Activated naive CD4-positive, alpha-beta T cell treated with anti-CD3 and anti-CD28 coated beads, Interleukin-2, amount 50 U/mL, for 24 hours (primary cell): ENCODE data around the gene SPAG8.

Experiments used
- H3K27ac Mint-ChIP-seq: one replicate; pipeline ENCODE4 v1.8.0; 2021; ENCODE audit warnings: mild to moderate bottlenecking, mixed read lengths
- H3K27me3 Mint-ChIP-seq: one replicate; pipeline ENCODE4 v1.8.0; 2021; ENCODE audit warnings: mixed read lengths
- H3K36me3 Mint-ChIP-seq: one replicate; pipeline ENCODE4 v1.8.0; 2021; ENCODE audit warnings: mixed read lengths
- H3K4me1 Mint-ChIP-seq: one replicate; pipeline ENCODE4 v1.8.0; 2021; ENCODE audit warnings: mixed read lengths
- H3K4me3 Mint-ChIP-seq: one replicate; pipeline ENCODE4 v1.8.0; 2021; ENCODE audit warnings: mild to moderate bottlenecking, mixed read lengths
- H3K9me3 Mint-ChIP-seq: one replicate; pipeline ENCODE4 v1.8.0; 2021; ENCODE audit warnings: mixed read lengths

Gene SPAG8

DNA sequence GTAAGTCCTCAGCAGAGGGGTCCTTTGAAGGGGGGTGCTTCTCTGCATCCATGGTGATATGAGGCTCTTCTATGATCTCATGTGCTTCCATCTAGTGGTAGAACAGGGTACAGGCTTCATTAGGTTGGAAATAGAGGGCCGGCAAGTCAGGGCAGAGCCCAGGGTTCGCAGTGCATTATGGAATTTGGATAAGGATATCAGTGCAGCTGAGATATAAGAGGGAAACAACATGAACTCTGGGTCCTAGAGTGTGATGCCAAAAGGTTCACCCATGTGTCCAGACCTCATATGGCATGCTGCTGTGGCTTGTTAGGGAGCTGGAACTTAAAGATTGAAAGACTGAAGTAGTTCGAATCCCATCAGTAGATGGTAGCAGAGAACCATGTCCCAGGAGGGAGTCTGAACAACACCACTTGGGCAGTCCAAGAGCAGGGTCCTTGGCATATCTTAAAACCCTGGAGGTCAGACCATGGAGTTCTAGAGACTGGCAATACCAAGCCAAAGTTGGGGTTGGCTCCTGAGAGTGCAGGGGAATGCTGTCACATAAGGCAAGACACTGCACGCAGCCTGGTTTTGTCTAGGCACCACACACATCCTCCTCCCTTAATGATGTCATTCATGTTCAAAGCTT, 14.1 kb upstream of the SPAG8 start:
- no peaks in the 10 kb centered on the region for H3K27me3 Mint-ChIP-seq
- H3K4me1 Mint-ChIP-seq, result peaks cover 33% of the 10 kb centered on the region
- H3K9me3 Mint-ChIP-seq, result no peaks in the 10 kb centered on the region
- H3K27ac Mint-ChIP-seq, result peak overlapping the region; percentile 12
- H3K36me3 Mint-ChIP-seq, result no peaks in the 10 kb centered on the region
- H3K4me3 Mint-ChIP-seq, result peak overlapping the region; percentile 2

GRCh38 chr9:35822926-35823325, 10.9 kb upstream of the SPAG8 start:
- no peak overlapping the region for H3K4me3 Mint-ChIP-seq
- no peaks in the 10 kb centered on the region for H3K36me3 Mint-ChIP-seq
- no peak overlapping the region for H3K27ac Mint-ChIP-seq
- no peaks in the 10 kb centered on the region for H3K9me3 Mint-ChIP-seq
- H3K27me3 Mint-ChIP-seq, result no peaks in the 10 kb centered on the region
- peaks cover 6% of the 10 kb centered on the region for H3K4me1 Mint-ChIP-seq

- no peaks in the 10 kb centered on the region for H3K27me3 Mint-ChIP-seq
- peaks cover 7% of the 10 kb centered on the region for H3K4me1 Mint-ChIP-seq
- no peaks in the 10 kb centered on the region for H3K36me3 Mint-ChIP-seq
- H3K9me3 Mint-ChIP-seq, result no peaks in the 10 kb centered on the region
- H3K27ac Mint-ChIP-seq, result peak overlapping the region; percentile 32
- no peak overlapping the region for H3K4me3 Mint-ChIP-seq
These were observed 8.0 kb upstream of the SPAG8 start for GRCh38 chr9:35820076-35820475.

GRCh38 chr9:35818341-35818740, 6.3 kb upstream of the SPAG8 start:
- Mint-ChIP-seq H3K4me1 (peaks cover 18% of the 10 kb centered on the region), H3K36me3 (no peaks in the 10 kb centered on the region), H3K27me3 (no peaks in the 10 kb centered on the region), H3K9me3 (no peaks in the 10 kb centered on the region), H3K27ac (no peak overlapping the region), H3K4me3 (no peak overlapping the region)

GRCh38 chr9:35816708-35817107, 4.6 kb upstream of the SPAG8 start:
- Mint-ChIP-seq H3K9me3 (no peaks in the 10 kb centered on the region), H3K27ac (no peak overlapping the region), H3K27me3 (no peaks in the 10 kb centered on the region), H3K4me1 (peaks cover 32% of the 10 kb centered on the region), H3K4me3 (no peak overlapping the region), H3K36me3 (no peaks in the 10 kb centered on the region)

DNA sequence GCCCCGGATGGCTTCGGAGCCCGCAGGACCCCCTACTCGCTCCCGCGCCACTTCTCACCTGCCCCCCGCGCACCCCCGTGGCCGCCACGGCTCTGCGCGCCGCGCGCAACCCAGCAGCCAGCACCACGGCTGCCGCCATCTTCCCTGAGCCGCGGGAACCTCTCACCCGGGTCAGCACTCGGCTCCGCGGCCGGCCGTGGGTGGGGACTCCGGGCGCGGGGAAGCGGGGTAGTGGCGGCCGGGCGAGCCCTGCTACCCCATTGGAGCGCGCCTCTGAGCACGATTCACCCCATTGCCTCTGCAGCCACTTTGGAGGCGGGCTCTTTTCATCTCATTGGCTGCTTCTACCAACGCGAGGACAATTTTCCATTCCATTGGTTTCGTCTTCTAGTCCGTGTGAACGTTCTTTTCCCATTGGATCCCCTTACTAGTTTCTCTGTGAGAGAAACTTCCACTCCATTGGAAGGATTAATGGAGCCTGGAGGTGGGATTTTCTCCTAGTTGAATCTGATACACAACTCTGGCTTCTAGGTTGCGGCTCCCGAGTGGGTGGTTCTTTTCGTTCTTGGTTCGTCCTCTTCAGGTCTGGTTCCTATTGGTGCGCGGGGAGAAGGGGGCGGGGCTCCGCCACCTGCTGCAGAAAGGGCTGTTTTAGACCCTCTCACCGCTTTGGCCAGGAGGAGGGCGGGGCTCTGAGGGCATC, 2.9 kb upstream of the SPAG8 start, which contains the start of gene HINT2:
Gene HINT2 (minus strand): TSS at position 202 of the 703 bp plus-strand sequence. CDS start 63 bp downstream, at position 139.
- peak within 1 kb of the TSS; percentile 94 for H3K4me3 Mint-ChIP-seq
- H3K27ac Mint-ChIP-seq, result peak within 1 kb of the TSS; percentile 98
- H3K27me3 Mint-ChIP-seq, result no peaks in the 10 kb centered on the region
- no peaks in the 10 kb centered on the region for H3K36me3 Mint-ChIP-seq
- H3K9me3 Mint-ChIP-seq, result no peaks in the 10 kb centered on the region
- H3K4me1 Mint-ChIP-seq, result peaks cover 33% of the 10 kb centered on the region

DNA sequence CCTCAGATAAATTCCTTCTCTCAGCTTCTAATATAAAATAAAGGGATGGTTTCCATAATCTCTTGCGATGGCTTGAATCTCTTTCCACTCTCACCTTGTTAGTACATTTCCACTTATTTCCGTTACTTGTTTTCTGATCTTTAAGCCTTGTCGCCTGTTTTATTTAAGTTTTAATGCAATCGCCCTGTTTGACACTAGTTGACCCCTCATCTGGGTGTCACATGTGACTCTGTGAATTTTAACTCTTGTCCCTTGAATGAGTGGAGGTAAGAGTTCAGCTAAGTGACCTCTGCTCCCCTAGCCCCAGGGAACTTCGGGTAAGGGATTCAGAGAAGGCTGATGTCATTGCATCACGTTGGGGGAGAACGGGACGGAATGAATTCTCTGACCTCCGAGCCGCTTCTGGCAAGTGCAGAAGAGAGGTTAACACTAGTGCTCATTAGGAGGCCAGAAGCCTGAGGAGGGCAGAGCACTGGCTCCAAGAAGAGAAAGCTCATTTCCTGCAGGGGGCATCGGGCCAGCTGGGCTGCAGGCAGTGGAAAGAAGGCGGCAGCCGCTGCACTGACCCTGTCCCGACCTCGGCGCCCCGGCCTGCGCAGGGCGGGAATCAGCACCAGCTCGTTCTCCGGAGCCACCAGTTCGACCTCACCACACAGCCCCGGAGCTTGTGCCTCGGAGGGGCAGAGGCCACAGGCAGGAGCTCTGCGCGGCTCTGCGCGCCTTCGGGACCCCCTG, 2.2 kb upstream of the SPAG8 start:
- Mint-ChIP-seq H3K9me3 (no peaks in the 10 kb centered on the region), H3K4me3 (peak overlapping the region; percentile 94), H3K27ac (peak overlapping the region; percentile 76), H3K36me3 (no peaks in the 10 kb centered on the region), H3K27me3 (no peaks in the 10 kb centered on the region), H3K4me1 (peaks cover 33% of the 10 kb centered on the region)

DNA sequence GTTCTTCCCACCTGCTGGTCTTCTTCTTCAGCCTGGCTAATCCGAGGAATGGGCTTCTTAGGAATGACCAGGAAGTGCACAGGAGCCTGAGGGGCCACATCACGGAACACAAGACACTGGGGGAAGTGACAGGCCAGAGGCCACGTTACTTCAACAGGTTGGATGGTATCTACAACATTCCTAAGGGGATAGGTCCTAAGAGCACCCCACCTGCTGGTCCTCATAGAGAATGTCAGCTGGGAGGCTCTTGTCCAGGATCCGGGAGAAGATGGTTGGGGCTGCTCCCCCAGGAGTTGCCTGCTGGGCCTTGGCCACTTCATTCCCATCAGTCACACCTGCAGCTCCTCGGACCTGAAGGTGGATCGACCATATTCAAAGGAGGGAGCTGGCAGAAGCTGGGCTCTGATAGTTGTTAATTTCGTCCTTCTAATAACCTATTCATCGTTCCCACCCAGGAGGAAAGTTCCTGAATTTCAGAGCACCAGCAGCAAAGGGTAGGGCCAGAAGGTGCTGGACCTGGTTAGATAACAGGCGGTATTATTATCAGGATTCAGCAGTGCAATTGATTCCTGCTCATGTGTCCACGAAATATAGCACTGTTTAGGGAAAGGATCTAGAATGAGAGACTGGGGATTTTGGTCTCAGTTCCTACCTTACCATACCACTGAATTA, 1.5 kb upstream of the SPAG8 start:
- Mint-ChIP-seq H3K9me3 (no peaks in the 10 kb centered on the region), H3K4me3 (peak overlapping the region; percentile 94), H3K36me3 (no peaks in the 10 kb centered on the region), H3K27me3 (no peaks in the 10 kb centered on the region), H3K27ac (no peak overlapping the region), H3K4me1 (peaks cover 33% of the 10 kb centered on the region)

DNA sequence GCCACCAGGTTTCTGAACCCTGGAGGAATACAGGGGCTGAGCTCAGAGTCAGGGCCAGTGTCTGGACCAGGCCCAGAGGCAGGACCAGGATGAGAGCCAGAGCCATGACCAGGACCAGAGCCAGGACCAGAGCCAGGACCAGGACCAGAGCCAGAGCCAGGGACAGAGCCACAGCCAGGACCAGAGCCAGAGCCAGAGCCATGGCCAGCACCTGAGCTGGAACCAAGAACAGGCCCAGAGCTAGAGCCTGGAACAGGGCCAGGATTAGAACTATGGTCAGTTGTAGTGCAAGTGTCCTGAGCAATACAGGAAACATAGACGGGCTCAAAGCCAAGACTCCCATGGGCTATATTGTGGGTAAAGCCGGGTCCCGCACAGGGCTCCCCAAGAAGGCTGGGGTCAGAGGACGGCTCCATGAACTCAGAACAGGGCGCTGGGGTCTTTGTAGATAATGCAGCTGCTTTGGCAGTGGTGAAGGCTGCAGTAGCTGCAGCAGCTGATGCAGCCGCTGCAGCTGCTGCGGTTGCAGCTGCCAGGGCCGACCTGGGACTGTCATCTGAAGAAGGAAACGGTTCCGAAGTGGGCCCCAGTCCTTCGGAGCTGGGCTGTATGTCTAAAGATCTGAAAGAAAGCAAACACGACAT, 559 bp downstream of the SPAG8 start:
- H3K36me3 Mint-ChIP-seq, result peaks cover 2% of the 10 kb centered on the region
- no peaks in the 10 kb centered on the region for H3K27me3 Mint-ChIP-seq
- peak overlapping the region; percentile 96 for H3K27ac Mint-ChIP-seq
- peak overlapping the region; percentile 87 for H3K4me3 Mint-ChIP-seq
- H3K9me3 Mint-ChIP-seq, result no peaks in the 10 kb centered on the region
- peaks cover 33% of the 10 kb centered on the region for H3K4me1 Mint-ChIP-seq

GRCh38 chr9:35810122-35810521, 1.9 kb downstream of the SPAG8 start:
- Mint-ChIP-seq H3K36me3 (peaks cover 2% of the 10 kb centered on the region), H3K4me1 (peaks cover 27% of the 10 kb centered on the region), H3K4me3 (no peak overlapping the region), H3K9me3 (no peaks in the 10 kb centered on the region), H3K27me3 (no peaks in the 10 kb centered on the region), H3K27ac (no peak overlapping the region)

DNA sequence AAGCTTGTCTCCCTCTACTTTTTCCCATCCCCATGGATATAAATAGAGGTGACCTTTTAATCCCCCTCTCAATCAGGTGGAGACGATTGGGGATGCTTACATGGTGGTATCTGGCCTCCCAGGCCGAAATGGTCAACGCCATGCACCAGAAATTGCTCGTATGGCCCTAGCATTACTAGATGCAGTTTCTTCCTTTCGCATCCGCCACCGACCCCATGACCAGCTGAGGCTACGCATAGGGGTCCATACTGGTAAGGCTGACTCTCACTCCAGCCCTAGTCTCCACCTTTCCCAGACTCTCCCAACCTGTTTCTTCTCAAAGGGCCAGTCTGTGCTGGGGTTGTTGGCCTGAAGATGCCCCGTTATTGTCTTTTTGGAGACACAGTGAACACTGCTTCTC, 3.6 kb downstream of the SPAG8 start:
- no peaks in the 10 kb centered on the region for H3K27me3 Mint-ChIP-seq
- peaks cover 17% of the 10 kb centered on the region for H3K4me1 Mint-ChIP-seq
- no peaks in the 10 kb centered on the region for H3K9me3 Mint-ChIP-seq
- H3K27ac Mint-ChIP-seq, result no peak overlapping the region
- peaks cover 2% of the 10 kb centered on the region for H3K36me3 Mint-ChIP-seq
- H3K4me3 Mint-ChIP-seq, result no peak overlapping the region

DNA sequence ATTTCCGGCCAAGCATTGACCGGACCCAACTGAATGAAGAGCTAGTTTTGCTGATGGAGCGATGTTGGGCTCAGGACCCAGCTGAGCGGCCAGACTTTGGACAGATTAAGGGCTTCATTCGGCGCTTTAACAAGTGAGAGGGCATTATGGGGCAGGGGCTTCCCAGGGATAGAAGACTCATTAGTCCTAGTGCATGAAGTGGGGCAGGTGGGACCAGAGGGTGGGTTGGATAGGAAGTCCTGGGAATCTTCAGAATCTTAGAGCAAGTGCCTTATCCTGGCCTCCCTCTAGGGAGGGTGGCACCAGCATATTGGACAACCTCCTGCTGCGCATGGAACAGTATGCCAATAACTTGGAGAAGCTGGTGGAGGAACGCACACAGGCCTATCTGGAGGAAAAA, 6.0 kb downstream of the SPAG8 start:
- Mint-ChIP-seq H3K9me3 (no peaks in the 10 kb centered on the region), H3K4me1 (no peaks in the 10 kb centered on the region), H3K36me3 (peaks cover 3% of the 10 kb centered on the region), H3K27me3 (no peaks in the 10 kb centered on the region), H3K27ac (no peak overlapping the region), H3K4me3 (no peak overlapping the region)

GRCh38 chr9:35801328-35802128, 10.5 kb downstream of the SPAG8 start:
- Mint-ChIP-seq H3K4me1 (peaks cover 23% of the 10 kb centered on the region), H3K27ac (peak overlapping the region; percentile 46), H3K4me3 (no peak overlapping the region), H3K9me3 (no peaks in the 10 kb centered on the region), H3K36me3 (peaks cover 9% of the 10 kb centered on the region), H3K27me3 (no peaks in the 10 kb centered on the region)

GRCh38 chr9:35800530-35800929, 11.5 kb downstream of the SPAG8 start:
- Mint-ChIP-seq H3K27me3 (no peaks in the 10 kb centered on the region), H3K27ac (no peak overlapping the region), H3K36me3 (peaks cover 10% of the 10 kb centered on the region), H3K9me3 (no peaks in the 10 kb centered on the region), H3K4me3 (no peak overlapping the region), H3K4me1 (peaks cover 23% of the 10 kb centered on the region)
